GM18502 (cell line): ENCODE measurements around the gene MAST3.
"Not testable (repeated sequence)": the region's sequence is repeated elsewhere in the genome, so short reads cannot be mapped to it uniquely, and the experiment has no call there.

Source experiments
- ATAC-seq: cut with Tn5 transposase; IDR thresholded peaks from one replicate; pipeline ENCODE4 v1.9.1; 2021; ENCODE audit warnings: mild to moderate bottlenecking; ENCODE audit not compliant: unreplicated experiment, poor library complexity

The MAST3 gene

GRCh38 chr19:18085702-18086457, 11.7 kb upstream of the MAST3 start:
- no peak for ATAC-seq

DNA sequence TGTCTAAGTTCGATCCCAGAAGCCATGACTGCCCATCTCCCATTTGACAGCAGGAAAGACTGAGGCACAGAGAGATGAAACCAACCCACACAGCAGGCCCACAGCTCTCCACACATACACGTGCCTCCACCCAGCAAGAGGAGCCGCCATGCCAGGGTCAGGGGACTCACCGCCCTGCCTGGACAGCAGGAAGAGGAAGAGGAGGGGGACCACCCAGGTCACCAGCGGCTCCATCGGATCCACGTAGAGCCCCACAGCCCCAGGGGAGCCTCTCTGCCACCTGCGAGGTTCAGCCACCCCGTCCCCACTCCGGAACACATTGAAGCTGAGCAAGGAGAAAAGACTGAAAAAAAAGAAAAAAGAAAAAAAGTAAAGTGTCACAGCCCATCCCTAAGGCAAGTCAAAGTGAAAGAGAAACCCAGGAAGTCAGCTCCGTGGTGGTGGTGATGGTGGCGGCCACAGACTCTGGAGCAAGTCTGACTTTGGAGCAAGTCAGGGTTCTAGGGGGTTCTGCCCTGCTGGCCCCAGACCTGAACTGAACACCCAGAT, 10.9 kb upstream of the MAST3 start, which contains the start of gene IL12RB1:
IL12RB1 (minus strand) TSS at position 345 of the 549 bp plus-strand sequence; CDS start at position 234, 111 bp downstream.
- no peak for ATAC-seq

- peak; percentile 49 for ATAC-seq
Observed at GRCh38 chr19:18089096-18089541, 8.5 kb upstream of the MAST3 start.

DNA sequence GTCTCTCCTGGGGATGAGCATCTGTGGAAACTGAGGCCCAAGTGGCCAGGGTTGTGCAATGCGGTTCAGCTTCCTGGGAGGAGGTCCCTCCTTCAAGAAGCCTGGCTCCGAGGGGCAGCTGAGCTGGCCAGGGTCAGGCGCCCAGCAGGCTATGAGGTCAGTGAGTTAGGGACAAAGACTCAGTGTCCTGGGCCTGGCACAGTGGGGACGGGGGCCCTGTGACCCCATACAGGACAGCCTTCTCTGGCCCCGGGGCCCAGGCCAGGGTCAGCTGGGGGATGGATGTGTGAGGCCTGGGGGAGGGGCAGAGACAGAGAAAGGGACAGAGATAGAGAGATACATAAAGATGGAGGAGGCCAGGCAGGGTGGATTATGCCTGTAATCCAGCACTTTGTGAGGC, 7.9 kb upstream of the MAST3 start:
- ATAC-seq = no peak

- ATAC-seq = no peak
Observed at GRCh38 chr19:18090545-18091216, 6.9 kb upstream of the MAST3 start.

DNA sequence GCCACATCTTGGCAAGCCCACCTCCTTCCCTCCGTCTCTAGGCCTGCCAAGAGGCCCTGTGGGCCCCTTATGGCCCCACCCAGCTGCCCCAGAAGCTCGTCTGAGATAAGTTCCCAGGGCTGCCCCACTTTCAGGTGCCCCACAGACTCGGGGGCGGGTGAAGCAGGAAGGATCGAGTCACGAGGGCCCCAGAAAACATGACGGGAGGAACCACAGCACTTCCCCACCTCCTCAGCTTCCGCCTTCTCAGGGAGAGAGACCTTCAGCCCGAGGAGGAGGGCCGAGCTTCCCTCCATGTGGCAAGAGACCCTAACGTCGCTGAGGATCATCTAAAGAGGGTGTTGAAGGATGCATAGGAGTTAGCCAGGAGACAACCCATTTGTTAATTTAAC, 6.4 kb upstream of the MAST3 start:
- no peak for ATAC-seq

DNA sequence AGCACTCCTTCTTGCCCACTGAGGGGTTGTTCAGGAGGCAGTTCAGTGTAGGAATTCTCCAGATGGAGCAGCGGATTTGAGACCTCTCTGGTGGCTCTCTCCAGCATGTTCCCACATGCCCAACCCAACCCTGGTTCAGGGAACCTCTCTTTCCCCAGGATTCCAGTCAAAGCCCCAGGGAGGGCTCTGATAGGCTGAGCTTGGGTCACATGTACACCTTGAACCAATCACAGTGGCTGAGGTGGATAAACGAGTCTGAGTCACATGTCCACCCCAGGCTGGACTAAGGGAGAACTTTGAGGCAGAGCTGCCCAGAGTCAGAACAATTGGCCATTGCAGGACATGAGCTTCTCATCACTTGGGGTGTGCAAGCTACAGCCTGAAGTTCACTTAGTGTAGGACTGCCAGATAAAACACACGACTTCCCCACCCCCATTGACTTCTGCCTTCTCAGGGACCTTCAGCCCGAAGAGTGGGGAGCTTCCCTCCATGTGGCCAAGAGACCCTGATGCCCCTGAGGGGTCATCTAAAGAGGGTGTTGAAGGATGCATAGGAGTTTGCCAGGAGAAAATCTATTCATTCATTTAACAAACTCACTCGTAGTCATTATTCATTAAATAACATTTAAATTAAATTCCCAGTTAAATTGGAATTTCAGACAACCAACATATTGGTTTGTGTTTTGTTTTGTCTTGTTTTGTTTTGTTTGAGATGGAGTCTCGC, 4.0 kb upstream of the MAST3 start:
- ATAC-seq = no peak

- ATAC-seq = no peak
Observed at GRCh38 chr19:18096258-18096657, 1.3 kb upstream of the MAST3 start.

GRCh38 chr19:18097993-18098890, 664 bp downstream of the MAST3 start:
- no peak for ATAC-seq

GRCh38 chr19:18098891-18099622, 1.5 kb downstream of the MAST3 start:
- ATAC-seq = peak; percentile 59

- ATAC-seq = no peak
Observed at GRCh38 chr19:18099623-18099995, 2.0 kb downstream of the MAST3 start.

DNA sequence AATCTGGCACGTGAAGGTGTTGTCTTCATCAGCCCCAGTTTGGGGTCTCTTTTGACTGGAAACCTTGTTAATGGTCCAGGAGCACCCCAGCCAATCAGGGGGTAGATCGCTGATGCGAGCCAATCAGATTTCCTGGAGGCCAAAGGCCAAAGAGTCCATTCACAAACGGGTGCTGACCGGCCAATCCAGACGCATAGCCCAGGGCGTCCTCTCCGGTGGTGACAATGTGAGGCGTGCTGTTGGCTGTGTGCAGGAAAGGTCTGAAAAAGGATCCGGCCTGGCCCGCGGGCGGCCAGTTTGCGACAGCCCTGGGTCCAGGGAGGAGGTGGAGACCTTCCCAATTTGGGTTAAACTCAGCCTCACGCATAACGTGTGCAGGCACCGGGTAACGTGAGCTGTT, 3.1 kb downstream of the MAST3 start:
- ATAC-seq = no peak

- no peak for ATAC-seq
Observed at GRCh38 chr19:18101268-18101667, 3.7 kb downstream of the MAST3 start.

- ATAC-seq = no peak
Observed at GRCh38 chr19:18102916-18103542, 5.5 kb downstream of the MAST3 start.

- ATAC-seq = no peak
Observed at GRCh38 chr19:18104793-18105131, 7.2 kb downstream of the MAST3 start.

- ATAC-seq = not testable (repeated sequence)
Observed at GRCh38 chr19:18105259-18105658, 7.7 kb downstream of the MAST3 start.

GRCh38 chr19:18107235-18107634, 9.7 kb downstream of the MAST3 start:
- ATAC-seq = no peak

- ATAC-seq = no peak
Observed at GRCh38 chr19:18108897-18109296, 11.3 kb downstream of the MAST3 start.

- ATAC-seq = no peak
Observed at GRCh38 chr19:18109341-18109732, 11.8 kb downstream of the MAST3 start.
